SK-N-SH treated with all-trans-retinoic acid at 6 μM for 48 hours (cell line): ENCODE data around the gene TSPAN10.

ENCODE experiments used
- ATAC-seq: fragments of 200-7000 bp; cut with Tn5 transposase; 3 replicates; pipeline ENCODE4 v1.9.1; 2020; ENCODE audit warnings: mild to moderate bottlenecking, moderate library complexity
- ARNTL ChIP-seq: fragments of 450-650 bp; formaldehyde crosslinking; IDR thresholded peaks from 2 replicates; pipeline ENCODE4 v1.5.0; 2020; ENCODE audit warnings: low read depth, mild to moderate bottlenecking, moderate library complexity, borderline replicate concordance
- BACH2 ChIP-seq: fragments of 250-450 bp; sonication (Bioruptor Pico); IDR thresholded peaks from 2 replicates; pipeline ENCODE4 v1.9.0; 2021; ENCODE audit warnings: mild to moderate bottlenecking, borderline replicate concordance
- ESRRG ChIP-seq: fragments of 250-450 bp; sonication (Bioruptor Pico); IDR thresholded peaks from 2 replicates; pipeline ENCODE4 v1.6.1; 2021; ENCODE audit warnings: mild to moderate bottlenecking
- GLIS3 ChIP-seq: fragments of 250-450 bp; sonication (Bioruptor Pico); IDR thresholded peaks from 2 replicates; pipeline ENCODE4 v1.5.0; 2020; ENCODE audit warnings: mild to moderate bottlenecking, moderate library complexity
- ISL1 ChIP-seq: fragments of 250-450 bp; sonication (Bioruptor Pico); IDR thresholded peaks from 2 replicates; pipeline ENCODE4 v2.1.2; 2022; ENCODE audit warnings: mild to moderate bottlenecking, moderate library complexity
- OSR1 ChIP-seq: fragments of 250-450 bp; sonication (Bioruptor Pico); IDR thresholded peaks from 2 replicates; pipeline ENCODE4 v1.8.0; 2022; ENCODE audit warnings: moderate library complexity, mild to moderate bottlenecking, inconsistent platforms
- PPARA ChIP-seq: fragments of 250-450 bp; sonication (Bioruptor Pico); IDR thresholded peaks from 2 replicates; pipeline ENCODE4 v1.5.0; 2020; ENCODE audit warnings: mild to moderate bottlenecking, borderline replicate concordance
- RARB ChIP-seq: fragments of 250-450 bp; sonication (Bioruptor Pico); IDR thresholded peaks from 2 replicates; pipeline ENCODE4 v1.8.0; 2021; ENCODE audit warnings: mild to moderate bottlenecking, moderate library complexity
- SNAI2 ChIP-seq: fragments of 250-450 bp; sonication (Bioruptor Pico); IDR thresholded peaks from 2 replicates; pipeline ENCODE4 v1.5.0; 2020; ENCODE audit warnings: mild to moderate bottlenecking, moderate library complexity
- TCF4 ChIP-seq: fragments of 250-450 bp; sonication (Bioruptor Pico); IDR thresholded peaks from 2 replicates; pipeline ENCODE4 v1.8.0; 2021; ENCODE audit warnings: mild to moderate bottlenecking, moderate library complexity, borderline replicate concordance
- TOX ChIP-seq: fragments of 250-450 bp; sonication (Bioruptor Pico); IDR thresholded peaks from 2 replicates; pipeline ENCODE4 v1.8.0; 2021; ENCODE audit warnings: mild to moderate bottlenecking, moderate library complexity, borderline replicate concordance
- ZC3H10 ChIP-seq: fragments of 250-450 bp; sonication (Bioruptor Pico); IDR thresholded peaks from 2 replicates; pipeline ENCODE4 v1.5.1; 2021; ENCODE audit warnings: mild to moderate bottlenecking, moderate library complexity
- ZFP30 ChIP-seq: fragments of 450-650 bp; formaldehyde crosslinking; IDR thresholded peaks from 2 replicates; pipeline ENCODE4 v1.5.0; 2022; ENCODE audit warnings: mild to moderate bottlenecking, moderate library complexity
- ZNF565 ChIP-seq: fragments of 450-650 bp; formaldehyde crosslinking; conservative IDR thresholded peaks from 2 replicates; pipeline ENCODE4 v1.5.0; 2020; ENCODE audit warnings: low read depth, mild to moderate bottlenecking, moderate library complexity
- ZNF70 ChIP-seq: fragments of 450-650 bp; formaldehyde crosslinking; IDR thresholded peaks from 2 replicates; pipeline ENCODE4 v1.5.0; 2020; ENCODE audit warnings: mild to moderate bottlenecking, moderate library complexity
- ZNF8 ChIP-seq: fragments of 450-650 bp; formaldehyde crosslinking; IDR thresholded peaks from 2 replicates; pipeline ENCODE4 v1.5.0; 2020; ENCODE audit warnings: mild to moderate bottlenecking, moderate library complexity
- TF ChIP-seq, protein P1 (sequence below): fragments of 250-450 bp; sonication (Bioruptor Pico); IDR thresholded peaks from 2 replicates; pipeline ENCODE4 v1.5.0; 2020; ENCODE audit warnings: mild to moderate bottlenecking, moderate library complexity
- TF ChIP-seq, protein P2 (sequence below): fragments of 250-450 bp; sonication (Bioruptor Pico); IDR thresholded peaks from 2 replicates; pipeline ENCODE4 v1.8.0; 2021; ENCODE audit warnings: low read depth, mild to moderate bottlenecking, moderate library complexity, borderline replicate concordance
- TF ChIP-seq, protein P3 (sequence below): fragments of 250-450 bp; sonication (Bioruptor Pico); IDR thresholded peaks from 2 replicates; pipeline ENCODE4 v1.5.1; 2020; ENCODE audit warnings: low read depth, mild to moderate bottlenecking, moderate library complexity
- TF ChIP-seq, protein P4 (sequence below): fragments of 250-450 bp; sonication (Bioruptor Pico); IDR thresholded peaks from 2 replicates; pipeline ENCODE4 v1.8.0; 2020; ENCODE audit warnings: mild to moderate bottlenecking, moderate library complexity, borderline replicate concordance

The TSPAN10 gene

DNA sequence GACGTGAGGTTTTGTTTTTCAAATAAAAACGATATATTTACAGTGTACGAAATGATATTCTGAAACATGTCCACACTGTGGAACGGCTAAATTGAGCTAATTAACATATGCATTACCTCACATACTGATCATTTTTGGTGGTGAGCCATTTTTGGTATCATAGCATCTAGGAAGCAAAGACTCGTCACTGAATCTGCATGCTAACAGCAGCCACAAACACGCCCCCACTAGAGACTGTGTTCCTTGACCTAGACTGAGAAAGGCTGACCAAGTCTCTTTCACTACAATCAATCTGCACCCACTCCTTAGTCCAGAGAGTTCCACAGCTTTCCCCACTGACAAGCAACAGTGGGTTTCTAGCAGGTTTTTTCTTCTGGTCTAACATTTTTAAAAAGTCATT is 29.6 kb upstream of the TSPAN10 start:
- 0 out of 3 replicates have a peak, but pooled peaks have one; percentile 22 for ATAC-seq
- TF ChIP-seq ZC3H10 (no peak), ZNF70 (CRISPR knock-in tag) (no peak), GLIS3 (CRISPR knock-in tag) (no peak), OSR1 (CRISPR knock-in tag) (no peak), ZNF565 (CRISPR knock-in tag) (no peak), TCF4 (CRISPR knock-in tag) (no peak), ZNF8 (CRISPR knock-in tag) (no peak), SNAI2 (CRISPR knock-in tag) (no peak), RARB (CRISPR knock-in tag) (no peak), PPARA (no peak), ESRRG (CRISPR knock-in tag) (no peak), TOX (CRISPR knock-in tag) (no peak), ZFP30 (CRISPR knock-in tag) (no peak), ISL1 (no peak), ARNTL (CRISPR knock-in tag) (no peak), BACH2 (CRISPR knock-in tag) (no peak)
- TF ChIP-seq, protein P1, sequence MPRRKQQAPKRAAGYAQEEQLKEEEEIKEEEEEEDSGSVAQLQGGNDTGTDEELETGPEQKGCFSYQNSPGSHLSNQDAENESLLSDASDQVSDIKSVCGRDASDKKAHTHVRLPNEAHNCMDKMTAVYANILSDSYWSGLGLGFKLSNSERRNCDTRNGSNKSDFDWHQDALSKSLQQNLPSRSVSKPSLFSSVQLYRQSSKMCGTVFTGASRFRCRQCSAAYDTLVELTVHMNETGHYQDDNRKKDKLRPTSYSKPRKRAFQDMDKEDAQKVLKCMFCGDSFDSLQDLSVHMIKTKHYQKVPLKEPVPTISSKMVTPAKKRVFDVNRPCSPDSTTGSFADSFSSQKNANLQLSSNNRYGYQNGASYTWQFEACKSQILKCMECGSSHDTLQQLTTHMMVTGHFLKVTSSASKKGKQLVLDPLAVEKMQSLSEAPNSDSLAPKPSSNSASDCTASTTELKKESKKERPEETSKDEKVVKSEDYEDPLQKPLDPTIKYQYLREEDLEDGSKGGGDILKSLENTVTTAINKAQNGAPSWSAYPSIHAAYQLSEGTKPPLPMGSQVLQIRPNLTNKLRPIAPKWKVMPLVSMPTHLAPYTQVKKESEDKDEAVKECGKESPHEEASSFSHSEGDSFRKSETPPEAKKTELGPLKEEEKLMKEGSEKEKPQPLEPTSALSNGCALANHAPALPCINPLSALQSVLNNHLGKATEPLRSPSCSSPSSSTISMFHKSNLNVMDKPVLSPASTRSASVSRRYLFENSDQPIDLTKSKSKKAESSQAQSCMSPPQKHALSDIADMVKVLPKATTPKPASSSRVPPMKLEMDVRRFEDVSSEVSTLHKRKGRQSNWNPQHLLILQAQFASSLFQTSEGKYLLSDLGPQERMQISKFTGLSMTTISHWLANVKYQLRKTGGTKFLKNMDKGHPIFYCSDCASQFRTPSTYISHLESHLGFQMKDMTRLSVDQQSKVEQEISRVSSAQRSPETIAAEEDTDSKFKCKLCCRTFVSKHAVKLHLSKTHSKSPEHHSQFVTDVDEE (CRISPR knock-in tag): no peak
- TF ChIP-seq, protein P2, sequence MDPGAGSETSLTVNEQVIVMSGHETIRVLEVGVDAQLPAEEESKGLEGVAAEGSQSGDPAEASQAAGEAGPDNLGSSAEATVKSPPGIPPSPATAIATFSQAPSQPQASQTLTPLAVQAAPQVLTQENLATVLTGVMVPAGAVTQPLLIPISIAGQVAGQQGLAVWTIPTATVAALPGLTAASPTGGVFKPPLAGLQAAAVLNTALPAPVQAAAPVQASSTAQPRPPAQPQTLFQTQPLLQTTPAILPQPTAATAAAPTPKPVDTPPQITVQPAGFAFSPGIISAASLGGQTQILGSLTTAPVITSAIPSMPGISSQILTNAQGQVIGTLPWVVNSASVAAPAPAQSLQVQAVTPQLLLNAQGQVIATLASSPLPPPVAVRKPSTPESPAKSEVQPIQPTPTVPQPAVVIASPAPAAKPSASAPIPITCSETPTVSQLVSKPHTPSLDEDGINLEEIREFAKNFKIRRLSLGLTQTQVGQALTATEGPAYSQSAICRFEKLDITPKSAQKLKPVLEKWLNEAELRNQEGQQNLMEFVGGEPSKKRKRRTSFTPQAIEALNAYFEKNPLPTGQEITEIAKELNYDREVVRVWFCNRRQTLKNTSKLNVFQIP (CRISPR knock-in tag): no peak
- TF ChIP-seq, protein P3, sequence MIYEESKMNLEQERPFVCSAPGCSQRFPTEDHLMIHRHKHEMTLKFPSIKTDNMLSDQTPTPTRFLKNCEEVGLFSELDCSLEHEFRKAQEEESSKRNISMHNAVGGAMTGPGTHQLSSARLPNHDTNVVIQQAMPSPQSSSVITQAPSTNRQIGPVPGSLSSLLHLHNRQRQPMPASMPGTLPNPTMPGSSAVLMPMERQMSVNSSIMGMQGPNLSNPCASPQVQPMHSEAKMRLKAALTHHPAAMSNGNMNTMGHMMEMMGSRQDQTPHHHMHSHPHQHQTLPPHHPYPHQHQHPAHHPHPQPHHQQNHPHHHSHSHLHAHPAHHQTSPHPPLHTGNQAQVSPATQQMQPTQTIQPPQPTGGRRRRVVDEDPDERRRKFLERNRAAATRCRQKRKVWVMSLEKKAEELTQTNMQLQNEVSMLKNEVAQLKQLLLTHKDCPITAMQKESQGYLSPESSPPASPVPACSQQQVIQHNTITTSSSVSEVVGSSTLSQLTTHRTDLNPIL: no peak
- TF ChIP-seq, protein P4, sequence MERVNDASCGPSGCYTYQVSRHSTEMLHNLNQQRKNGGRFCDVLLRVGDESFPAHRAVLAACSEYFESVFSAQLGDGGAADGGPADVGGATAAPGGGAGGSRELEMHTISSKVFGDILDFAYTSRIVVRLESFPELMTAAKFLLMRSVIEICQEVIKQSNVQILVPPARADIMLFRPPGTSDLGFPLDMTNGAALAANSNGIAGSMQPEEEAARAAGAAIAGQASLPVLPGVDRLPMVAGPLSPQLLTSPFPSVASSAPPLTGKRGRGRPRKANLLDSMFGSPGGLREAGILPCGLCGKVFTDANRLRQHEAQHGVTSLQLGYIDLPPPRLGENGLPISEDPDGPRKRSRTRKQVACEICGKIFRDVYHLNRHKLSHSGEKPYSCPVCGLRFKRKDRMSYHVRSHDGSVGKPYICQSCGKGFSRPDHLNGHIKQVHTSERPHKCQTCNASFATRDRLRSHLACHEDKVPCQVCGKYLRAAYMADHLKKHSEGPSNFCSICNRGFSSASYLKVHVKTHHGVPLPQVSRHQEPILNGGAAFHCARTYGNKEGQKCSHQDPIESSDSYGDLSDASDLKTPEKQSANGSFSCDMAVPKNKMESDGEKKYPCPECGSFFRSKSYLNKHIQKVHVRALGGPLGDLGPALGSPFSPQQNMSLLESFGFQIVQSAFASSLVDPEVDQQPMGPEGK (CRISPR knock-in tag): no peak
- TF ChIP-seq, all 23 proteins: peak for 0

DNA sequence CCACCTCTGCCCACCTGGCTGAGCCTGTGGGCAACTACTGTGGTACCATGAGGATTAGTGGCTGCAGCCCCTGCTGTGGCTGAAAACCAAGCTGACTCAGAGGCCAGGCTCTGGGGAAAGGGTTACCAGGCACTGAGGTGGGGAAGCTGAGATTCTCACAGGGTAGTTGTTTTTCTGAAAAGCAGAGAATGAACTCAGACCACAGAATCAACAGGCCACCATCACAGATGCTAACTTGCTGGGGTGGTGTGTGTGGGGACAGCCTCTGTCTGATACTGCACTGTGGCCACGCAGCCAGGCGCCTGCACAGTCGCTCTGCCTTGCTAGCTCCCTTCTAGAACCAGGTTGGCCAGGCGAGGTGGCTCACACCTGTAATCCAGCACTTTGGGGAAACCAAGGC is 28.9 kb upstream of the TSPAN10 start:
- TF ChIP-seq SNAI2 (CRISPR knock-in tag) (no peak), ARNTL (CRISPR knock-in tag) (no peak), ZFP30 (CRISPR knock-in tag) (no peak), GLIS3 (CRISPR knock-in tag) (no peak), PPARA (no peak)
- TF ChIP-seq, protein P4 (CRISPR knock-in tag): no peak
- TF ChIP-seq, protein P2 (CRISPR knock-in tag): no peak
- ATAC-seq: no peak
